Progenitor cell of endocrine pancreas (in vitro differentiated cells): ENCODE measurements around the gene CCDC170. TPM values are rescaled to one million over a fixed set of nuclear protein-coding genes. Genes with fewer than 3 reads are reported as not detected.
"Not testable (repeated sequence)": the region's sequence is repeated elsewhere in the genome, so short reads cannot be mapped to it uniquely, and the experiment has no call there.

Experiments used
- DNase-seq: peaks from one replicate; pipeline ENCODE4 v3.0.0; 2021; ENCODE audit warnings: low spot score; ENCODE audit not compliant: unreplicated experiment
- H3K27ac Mint-ChIP-seq: 2 replicates; pipeline ENCODE4 v1.8.0; 2021; ENCODE audit warnings: mild to moderate bottlenecking, moderate library complexity, mixed read lengths
- H3K27me3 Mint-ChIP-seq: 2 replicates; pipeline ENCODE4 v1.8.0; 2021; ENCODE audit warnings: mixed read lengths
- H3K36me3 Mint-ChIP-seq: 2 replicates; pipeline ENCODE4 v1.8.0; 2022; ENCODE audit warnings: mixed read lengths; ENCODE audit not compliant: insufficient read depth
- H3K4me1 Mint-ChIP-seq: 2 replicates; pipeline ENCODE4 v1.8.0; 2021; ENCODE audit warnings: low read depth, mixed read lengths
- H3K4me3 Mint-ChIP-seq: 2 replicates; pipeline ENCODE4 v1.8.0; 2021; ENCODE audit warnings: low read depth, mild to moderate bottlenecking, moderate library complexity, mixed read lengths
- H3K9me3 Mint-ChIP-seq: 2 replicates; pipeline ENCODE4 v1.8.0; 2021; ENCODE audit warnings: low read depth, mixed read lengths
- total RNA-seq: library from RNA; stranded (reverse); gene quantifications from 2 replicates; pipeline ENCODE4 v1.2.1, GENCODE V29; 2021
- TF ChIP-seq, protein P1 (sequence below): fragments of 200-600 bp; sonication (generic); IDR thresholded peaks from one replicate; pipeline ENCODE4 v1.5.0; 2021; ENCODE audit warnings: antibody characterized with exemption, mild to moderate bottlenecking; ENCODE audit not compliant: unreplicated experiment

Gene CCDC170
- total RNA-seq, 1 donor from 2014 or later, result not detected

GRCh38 chr6:151512481-151512880 is 18.7 kb downstream of the CCDC170 start:
- TF ChIP-seq, protein P1, sequence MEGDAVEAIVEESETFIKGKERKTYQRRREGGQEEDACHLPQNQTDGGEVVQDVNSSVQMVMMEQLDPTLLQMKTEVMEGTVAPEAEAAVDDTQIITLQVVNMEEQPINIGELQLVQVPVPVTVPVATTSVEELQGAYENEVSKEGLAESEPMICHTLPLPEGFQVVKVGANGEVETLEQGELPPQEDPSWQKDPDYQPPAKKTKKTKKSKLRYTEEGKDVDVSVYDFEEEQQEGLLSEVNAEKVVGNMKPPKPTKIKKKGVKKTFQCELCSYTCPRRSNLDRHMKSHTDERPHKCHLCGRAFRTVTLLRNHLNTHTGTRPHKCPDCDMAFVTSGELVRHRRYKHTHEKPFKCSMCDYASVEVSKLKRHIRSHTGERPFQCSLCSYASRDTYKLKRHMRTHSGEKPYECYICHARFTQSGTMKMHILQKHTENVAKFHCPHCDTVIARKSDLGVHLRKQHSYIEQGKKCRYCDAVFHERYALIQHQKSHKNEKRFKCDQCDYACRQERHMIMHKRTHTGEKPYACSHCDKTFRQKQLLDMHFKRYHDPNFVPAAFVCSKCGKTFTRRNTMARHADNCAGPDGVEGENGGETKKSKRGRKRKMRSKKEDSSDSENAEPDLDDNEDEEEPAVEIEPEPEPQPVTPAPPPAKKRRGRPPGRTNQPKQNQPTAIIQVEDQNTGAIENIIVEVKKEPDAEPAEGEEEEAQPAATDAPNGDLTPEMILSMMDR, result no peak
- H3K36me3 Mint-ChIP-seq, result no peaks in the 10 kb centered on the region
- H3K27ac Mint-ChIP-seq, result no peak overlapping the region
- H3K4me3 Mint-ChIP-seq, result no peak overlapping the region
- peaks cover 7% of the 10 kb centered on the region for H3K9me3 Mint-ChIP-seq
- DNase-seq, result no peak
- H3K4me1 Mint-ChIP-seq, result no peaks in the 10 kb centered on the region
- H3K27me3 Mint-ChIP-seq, result no peaks in the 10 kb centered on the region

GRCh38 chr6:151514000-151514730 is 20.3 kb downstream of the CCDC170 start:
- TF ChIP-seq, protein P1, result no peak
- H3K27me3 Mint-ChIP-seq, result no peaks in the 10 kb centered on the region
- no peaks in the 10 kb centered on the region for H3K4me1 Mint-ChIP-seq
- no peaks in the 10 kb centered on the region for H3K36me3 Mint-ChIP-seq
- no peak overlapping the region for H3K27ac Mint-ChIP-seq
- no peak for DNase-seq
- peaks cover 16% of the 10 kb centered on the region for H3K9me3 Mint-ChIP-seq
- H3K4me3 Mint-ChIP-seq, result no peak overlapping the region

DNA sequence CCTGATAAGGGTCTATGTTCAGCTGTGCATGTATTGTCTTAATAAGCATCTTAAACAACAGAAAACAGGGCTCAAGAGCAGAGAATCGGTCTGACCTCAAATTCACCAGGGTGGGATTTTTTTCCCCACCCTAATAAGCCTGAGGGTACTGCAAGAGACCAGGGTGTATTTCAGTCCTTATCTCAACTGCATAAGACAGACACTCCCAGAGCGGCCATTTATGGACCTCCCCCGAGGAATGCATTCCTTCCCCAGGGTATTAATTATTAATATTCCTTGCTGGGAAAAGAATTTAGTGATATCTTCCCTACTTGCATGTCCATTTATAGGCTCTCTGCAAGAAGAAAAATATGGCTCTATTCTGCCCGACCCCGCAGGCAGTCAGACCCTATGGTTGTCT is 25.2 kb downstream of the CCDC170 start:
- not testable (repeated sequence) for H3K36me3 Mint-ChIP-seq, H3K27me3 Mint-ChIP-seq, DNase-seq, H3K4me1 Mint-ChIP-seq, H3K4me3 Mint-ChIP-seq, H3K27ac Mint-ChIP-seq
- H3K9me3 Mint-ChIP-seq, result peaks cover 33% of the 10 kb centered on the region

DNA sequence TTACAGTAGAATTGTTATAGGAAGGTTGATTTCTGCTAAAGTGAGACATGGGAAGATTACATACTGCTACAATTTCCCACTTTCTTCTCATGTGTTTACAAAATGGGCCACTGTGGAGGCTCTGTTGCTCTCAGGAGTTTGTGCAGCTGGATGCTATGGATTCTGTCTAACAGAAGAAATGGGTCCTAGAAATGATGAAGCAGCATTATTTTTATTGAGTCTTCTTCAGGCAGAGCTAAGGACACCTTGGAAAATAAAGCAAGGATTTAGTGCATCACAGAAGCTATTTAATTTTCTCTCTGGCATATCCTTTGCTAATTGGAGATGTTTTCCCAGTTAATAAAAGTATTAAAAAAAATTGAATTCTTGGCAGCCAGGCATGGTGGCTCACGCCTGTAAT is 29.2 kb downstream of the CCDC170 start:
- Mint-ChIP-seq H3K27ac (no peak overlapping the region), H3K36me3 (peaks cover 1% of the 10 kb centered on the region), H3K4me3 (no peak overlapping the region), H3K4me1 (no peaks in the 10 kb centered on the region), H3K27me3 (no peaks in the 10 kb centered on the region), H3K9me3 (peaks cover 32% of the 10 kb centered on the region)
- TF ChIP-seq, protein P1, result no peak
- DNase-seq, result no peak

DNA sequence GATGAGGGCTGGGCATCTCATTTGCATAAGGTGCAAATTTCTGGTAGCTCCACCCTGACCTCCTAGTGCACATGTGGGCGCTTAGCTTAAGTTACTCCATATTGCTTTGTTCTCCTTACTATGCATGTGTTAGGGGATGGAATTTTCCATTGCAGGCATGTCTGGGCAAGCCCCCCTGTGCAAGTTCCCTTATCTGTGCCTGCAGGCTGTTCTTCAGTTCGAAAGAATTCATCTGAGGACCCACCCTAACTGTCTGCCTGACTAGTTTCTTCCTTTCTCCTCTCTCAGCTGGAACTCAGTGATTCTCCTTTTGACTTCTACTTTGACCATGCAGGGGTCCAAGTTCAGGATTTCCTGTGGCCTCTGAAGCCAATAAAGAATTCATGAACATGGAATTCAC is 30.2 kb downstream of the CCDC170 start:
- H3K27me3 Mint-ChIP-seq, result no peaks in the 10 kb centered on the region
- DNase-seq, result no peak
- TF ChIP-seq, protein P1, result no peak
- no peak overlapping the region for H3K27ac Mint-ChIP-seq
- peaks cover 1% of the 10 kb centered on the region for H3K36me3 Mint-ChIP-seq
- no peak overlapping the region for H3K4me3 Mint-ChIP-seq
- peaks cover 27% of the 10 kb centered on the region for H3K9me3 Mint-ChIP-seq
- no peaks in the 10 kb centered on the region for H3K4me1 Mint-ChIP-seq

- no peaks in the 10 kb centered on the region for H3K4me1 Mint-ChIP-seq
- no peaks in the 10 kb centered on the region for H3K27me3 Mint-ChIP-seq
- H3K36me3 Mint-ChIP-seq, result peaks cover 3% of the 10 kb centered on the region
- H3K9me3 Mint-ChIP-seq, result peaks cover 16% of the 10 kb centered on the region
- no peak for DNase-seq
- H3K27ac Mint-ChIP-seq, result no peak overlapping the region
- H3K4me3 Mint-ChIP-seq, result no peak overlapping the region
- TF ChIP-seq, protein P1, result no peak
Observed at GRCh38 chr6:151534576-151534975, 40.8 kb downstream of the CCDC170 start.
